ENCODE measurements around the gene EML4. TPM values are rescaled to one million over a fixed set of nuclear protein-coding genes. Genes with fewer than 3 reads are reported as not detected.

EML4 gene
- total and polyA plus RNA-seq, 9 of the 15 experiments (the other 6 are each of a cell fraction or from before 2014, with no cell fraction given), result 14.7 to 48.3 (median 36.5) TPM

- TF ChIP-seq ARID3A (IDR thresholded peaks at IDR 0.05; ENCODE audit: borderline replicate concordance, low read depth, low read length) (0 out of 2 replicates have a peak, but pooled peaks have one; percentile 21), SREBF2 (CRISPR knock-in tag; IDR thresholded peaks at IDR 0.05) (no peak), ARID4B (CRISPR knock-in tag; IDR thresholded peaks at IDR 0.05) (no peak), L3MBTL2 (IDR thresholded peaks at IDR 0.05) (peak; percentile 72), SMARCA4 (IDR thresholded peaks at IDR 0.05) (0 out of 2 replicates have a peak, but pooled peaks have one; percentile 47), U2AF1 (optimal IDR thresholded peaks at IDR 0.05; ENCODE audit: low read depth, low read length) (no peak), LCOR (CRISPR knock-in tag; IDR thresholded peaks at IDR 0.05) (0 out of 2 replicates have a peak, but pooled peaks have one; percentile 23), ZNF79 (CRISPR knock-in tag; IDR thresholded peaks at IDR 0.05; ENCODE audit: low read depth) (no peak), POU5F1 (IDR thresholded peaks at IDR 0.05; ENCODE audit: borderline replicate concordance, low read depth, low read length, partially characterized antibody) (no peak), HES1 (IDR thresholded peaks at IDR 0.05; ENCODE audit: low read depth) (no peak), ZNF436 (CRISPR knock-in tag; IDR thresholded peaks at IDR 0.05) (no peak), ZNF507 (tag; conservative IDR thresholded peaks at IDR 0.05) (no peak), MCM3 (IDR thresholded peaks at IDR 0.05) (no peak), MAFK (IDR thresholded peaks at IDR 0.05; ENCODE audit: low read length) (peak; percentile 87), POLR2AphosphoS2 (IDR thresholded peaks at IDR 0.05; ENCODE audit: low read length) (no peak), ZBTB49 (CRISPR knock-in tag; IDR thresholded peaks at IDR 0.05; ENCODE audit: borderline replicate concordance) (no peak), POLR2AphosphoS5 (IDR thresholded peaks at IDR 0.05; ENCODE audit: control insufficient read depth, insufficient read depth, low read depth, low read length) (no peak), CEBPG (CRISPR knock-in tag; IDR thresholded peaks at IDR 0.05) (no peak), CEBPG (tag; conservative IDR thresholded peaks at IDR 0.05 in 1 of 2, IDR thresholded peaks at IDR 0.05 in 1 of 2) (no peak)
Observed at GRCh38 chr2:42141687-42142546, 27.2 kb upstream of the EML4 start (continued).
